Loucy (cell line): Measurements from ENCODE around the gene BANP.
"Not testable (repeated sequence)": the region's sequence is repeated elsewhere in the genome, so short reads cannot be mapped to it uniquely, and the experiment has no call there.

ENCODE experiments used
- H2AFZ ChIP-seq: fragments of 200-600 bp; sonication (generic); 2 replicates; pipeline ENCODE4 v1.6.0; 2016; ENCODE audit warnings: antibody characterized with exemption, mild to moderate bottlenecking, low read length, moderate library complexity
- H3F3A ChIP-seq: fragments of 200-600 bp; 2 replicates; pipeline ENCODE4 v1.6.0; 2016; ENCODE audit warnings: antibody characterized with exemption, low read depth, mild to moderate bottlenecking
- H3K27me3 ChIP-seq: fragments of 200-600 bp; sonication (generic); 2 replicates; pipeline ENCODE4 v1.6.1; 2014; ENCODE audit warnings: low read length, mild to moderate bottlenecking; ENCODE audit not compliant: insufficient read depth, poor library complexity, severe bottlenecking
- H3K36me3 ChIP-seq: fragments of 200-600 bp; sonication (generic); 2 replicates; pipeline ENCODE4 v1.6.1; 2016; ENCODE audit warnings: low read length; ENCODE audit not compliant: insufficient read depth
- H3K4me1 ChIP-seq: fragments of 200-600 bp; sonication (generic); 2 replicates; pipeline ENCODE4 v1.5.1; 2014; ENCODE audit warnings: low read length, mild to moderate bottlenecking; ENCODE audit not compliant: insufficient read depth, poor library complexity, severe bottlenecking
- H3K4me2 ChIP-seq: fragments of 200-600 bp; sonication (generic); 2 replicates; pipeline ENCODE4 v1.6.0; 2014; ENCODE audit warnings: antibody characterized with exemption, low read length, low read depth, mild to moderate bottlenecking; ENCODE audit not compliant: poor library complexity, severe bottlenecking
- H3K4me3 ChIP-seq: fragments of 200-600 bp; sonication (generic); 2 replicates; pipeline ENCODE4 v1.5.1; 2014; ENCODE audit warnings: low read length, mild to moderate bottlenecking, mixed read lengths; ENCODE audit not compliant: poor library complexity, severe bottlenecking
- H3K79me2 ChIP-seq: fragments of 200-600 bp; sonication (generic); 2 replicates; pipeline ENCODE4 v1.6.1; 2014; ENCODE audit warnings: low read length; ENCODE audit not compliant: insufficient read depth
- H3K9ac ChIP-seq: fragments of 200-600 bp; sonication (generic); 2 replicates; pipeline ENCODE4 v1.6.0; 2014; ENCODE audit warnings: mild to moderate bottlenecking, low read depth, low read length, moderate library complexity; ENCODE audit not compliant: poor library complexity, severe bottlenecking
- H3K9me2 ChIP-seq: fragments of 200-600 bp; sonication (generic); replicated peaks from 2 replicates; pipeline ENCODE4 v1.6.1; 2016; ENCODE audit warnings: low read depth, low read length, mixed read lengths
- H3K9me3 ChIP-seq: fragments of 200-600 bp; sonication (generic); 2 replicates; pipeline ENCODE4 v1.6.1; 2014; ENCODE audit warnings: mild to moderate bottlenecking, antibody characterized with exemption, low read length, low read depth; ENCODE audit not compliant: insufficient read depth
- H4K20me1 ChIP-seq: fragments of 200-600 bp; sonication (generic); 2 replicates; pipeline ENCODE4 v1.6.0; 2014; ENCODE audit warnings: antibody characterized with exemption, low read length, mild to moderate bottlenecking; ENCODE audit not compliant: insufficient read depth, poor library complexity, severe bottlenecking
- EZH2phosphoT487 ChIP-seq: fragments of 200-600 bp; IDR thresholded peaks from 2 replicates; pipeline ENCODE4 v1.6.1; 2018; ENCODE audit warnings: antibody characterized with exemption, mild to moderate bottlenecking, moderate library complexity, borderline replicate concordance
- TF ChIP-seq, protein P1 (sequence below): fragments of 200-600 bp; sonication (generic); conservative IDR thresholded peaks from 2 replicates; pipeline ENCODE4 v1.5.1; 2014; ENCODE audit warnings: mild to moderate bottlenecking, antibody characterized with exemption, low read length

Gene BANP

DNA sequence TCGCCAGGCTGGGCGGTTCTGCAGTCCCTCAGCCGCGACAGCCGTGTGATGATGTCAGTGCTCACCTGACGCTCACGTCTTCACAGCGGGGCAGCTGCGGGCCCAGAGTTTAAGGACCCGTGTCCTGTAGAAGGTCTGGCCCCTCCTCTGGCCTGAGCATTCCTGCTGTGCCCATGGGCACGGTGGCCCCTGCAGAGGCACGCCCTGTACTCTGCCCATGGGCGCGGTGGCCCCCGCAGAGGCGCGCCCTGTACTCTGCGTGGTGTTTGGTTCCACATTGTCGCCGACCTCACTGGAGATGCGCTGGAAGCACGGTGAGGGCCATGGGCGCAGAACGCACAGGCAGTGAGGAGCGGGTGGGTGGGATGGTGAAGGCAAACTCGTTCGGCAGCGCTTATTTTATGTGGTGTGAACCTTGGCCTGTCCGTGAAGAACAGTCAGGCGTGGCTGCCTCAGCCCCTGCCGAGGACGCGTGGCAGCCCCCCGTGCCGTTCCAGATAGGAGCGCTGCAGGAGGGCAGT is 122.0 kb downstream of the BANP start:
- Histone ChIP-seq H3K9me2 (no peaks in the 10 kb centered on the region), H3K4me3 (no peak overlapping the region), H3K4me1 (no peaks in the 10 kb centered on the region), H3F3A (no peaks in the 10 kb centered on the region), H3K36me3 (peaks cover 6% of the 10 kb centered on the region; the same call in 1 of the 2 replicates), H3K9me3 (no peaks in the 10 kb centered on the region), H3K9ac (no peak overlapping the region), H3K27me3 (no peaks in the 10 kb centered on the region), H3K79me2 (no peaks in the 10 kb centered on the region), H2AFZ (no peak overlapping the region), H3K4me2 (no peak overlapping the region), H4K20me1 (no peaks in the 10 kb centered on the region)
- no peak for TF ChIP-seq EZH2phosphoT487
- TF ChIP-seq, protein P1, sequence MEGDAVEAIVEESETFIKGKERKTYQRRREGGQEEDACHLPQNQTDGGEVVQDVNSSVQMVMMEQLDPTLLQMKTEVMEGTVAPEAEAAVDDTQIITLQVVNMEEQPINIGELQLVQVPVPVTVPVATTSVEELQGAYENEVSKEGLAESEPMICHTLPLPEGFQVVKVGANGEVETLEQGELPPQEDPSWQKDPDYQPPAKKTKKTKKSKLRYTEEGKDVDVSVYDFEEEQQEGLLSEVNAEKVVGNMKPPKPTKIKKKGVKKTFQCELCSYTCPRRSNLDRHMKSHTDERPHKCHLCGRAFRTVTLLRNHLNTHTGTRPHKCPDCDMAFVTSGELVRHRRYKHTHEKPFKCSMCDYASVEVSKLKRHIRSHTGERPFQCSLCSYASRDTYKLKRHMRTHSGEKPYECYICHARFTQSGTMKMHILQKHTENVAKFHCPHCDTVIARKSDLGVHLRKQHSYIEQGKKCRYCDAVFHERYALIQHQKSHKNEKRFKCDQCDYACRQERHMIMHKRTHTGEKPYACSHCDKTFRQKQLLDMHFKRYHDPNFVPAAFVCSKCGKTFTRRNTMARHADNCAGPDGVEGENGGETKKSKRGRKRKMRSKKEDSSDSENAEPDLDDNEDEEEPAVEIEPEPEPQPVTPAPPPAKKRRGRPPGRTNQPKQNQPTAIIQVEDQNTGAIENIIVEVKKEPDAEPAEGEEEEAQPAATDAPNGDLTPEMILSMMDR = no peak

DNA sequence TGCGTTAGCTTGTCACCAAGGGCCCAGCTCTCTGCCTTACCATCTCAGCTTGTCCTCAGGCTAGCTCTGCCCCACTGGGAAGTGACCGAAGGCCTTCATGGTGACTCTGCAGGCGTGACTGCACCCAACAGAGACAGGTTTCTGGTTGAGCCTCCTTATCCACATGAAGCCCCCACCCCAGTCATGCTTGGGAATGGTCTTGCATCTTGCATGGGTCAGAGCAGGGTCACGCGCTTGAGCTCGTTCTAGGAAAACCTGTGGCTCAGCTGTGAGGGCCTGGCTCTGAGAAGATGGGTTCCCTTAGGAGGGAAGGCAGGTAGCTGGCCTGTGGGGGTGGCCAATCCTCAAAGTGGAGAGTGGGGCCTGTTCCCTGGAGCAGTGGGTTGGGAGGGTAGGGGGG is 122.8 kb downstream of the BANP start:
- Histone ChIP-seq H4K20me1 (no peaks in the 10 kb centered on the region), H3K79me2 (no peaks in the 10 kb centered on the region), H3K4me1 (no peaks in the 10 kb centered on the region), H2AFZ (no peak overlapping the region), H3K36me3 (peaks cover 6% of the 10 kb centered on the region; the same call in 1 of the 2 replicates), H3K4me3 (no peak overlapping the region), H3K9me2 (no peaks in the 10 kb centered on the region), H3K9ac (no peak overlapping the region), H3K27me3 (no peaks in the 10 kb centered on the region), H3F3A (no peaks in the 10 kb centered on the region), H3K9me3 (no peaks in the 10 kb centered on the region), H3K4me2 (no peak overlapping the region)
- TF ChIP-seq, protein P1 = no peak
- TF ChIP-seq EZH2phosphoT487 = no peak

DNA sequence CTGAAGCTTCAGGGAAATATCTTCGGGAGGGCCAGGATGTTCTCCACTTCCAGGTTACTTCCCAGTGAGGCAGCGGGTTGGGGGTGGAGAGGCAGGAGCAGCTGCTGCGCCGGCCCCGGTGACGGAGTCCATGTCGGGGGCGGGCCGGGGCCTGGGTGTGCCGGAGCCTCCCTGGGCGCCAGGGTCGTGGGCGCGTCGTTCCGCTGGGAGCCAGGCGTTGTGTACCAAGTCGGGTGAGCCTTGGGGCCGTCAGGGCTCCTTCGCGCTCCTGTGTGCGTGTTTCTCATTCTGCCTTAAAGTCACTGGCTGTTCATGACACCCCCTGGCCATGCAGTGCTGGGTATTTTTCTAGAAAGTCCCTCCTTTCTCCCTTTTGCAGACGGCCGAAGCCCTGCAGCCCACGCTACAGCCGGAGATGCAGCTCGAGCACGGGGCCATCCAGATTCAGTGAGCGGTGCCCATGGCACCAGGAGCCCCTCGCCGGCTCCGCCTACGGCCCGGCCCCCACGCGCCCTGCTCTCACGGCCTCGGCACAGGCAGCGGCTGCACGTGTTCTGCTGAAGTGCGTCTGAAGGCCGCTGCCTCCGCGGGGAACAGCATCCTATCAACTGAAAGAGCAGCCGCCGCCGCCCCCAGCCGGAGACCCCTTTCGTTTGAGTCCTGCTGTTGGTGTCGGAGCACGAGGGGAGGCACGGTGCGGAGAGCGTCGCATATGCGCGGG is 125.1 kb downstream of the BANP start:
- H3K4me3 ChIP-seq = no peak overlapping the region
- no peaks in the 10 kb centered on the region for H3K9me2 ChIP-seq
- H3K4me2 ChIP-seq = no peak overlapping the region
- H3K79me2 ChIP-seq = no peaks in the 10 kb centered on the region
- H3K27me3 ChIP-seq = no peaks in the 10 kb centered on the region
- no peaks in the 10 kb centered on the region for H3K36me3 ChIP-seq
- no peak for TF ChIP-seq EZH2phosphoT487
- TF ChIP-seq, protein P1 = no peak
- H3K9me3 ChIP-seq = no peaks in the 10 kb centered on the region
- H3F3A ChIP-seq = no peaks in the 10 kb centered on the region
- no peaks in the 10 kb centered on the region for H3K4me1 ChIP-seq
- H2AFZ ChIP-seq = no peak overlapping the region
- no peaks in the 10 kb centered on the region for H4K20me1 ChIP-seq
- H3K9ac ChIP-seq = no peak overlapping the region

DNA sequence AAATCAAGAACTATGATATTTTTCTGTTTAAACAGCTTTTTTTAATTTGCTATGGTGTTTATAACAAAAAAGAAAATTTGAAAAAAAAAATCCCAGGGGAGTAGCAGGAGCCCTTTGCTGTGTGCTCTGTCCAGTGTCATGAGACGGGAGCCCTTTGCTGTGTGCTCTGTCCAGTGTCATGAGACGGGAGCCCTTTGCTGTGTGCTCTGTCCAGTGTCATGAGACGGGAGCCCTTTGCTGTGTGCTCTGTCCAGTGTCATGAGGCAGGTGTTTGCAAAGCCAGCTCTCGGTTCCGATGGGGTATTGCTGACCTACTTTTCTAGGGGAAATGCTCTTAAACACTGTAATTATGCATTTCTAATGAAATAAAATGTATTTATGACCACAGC is 125.7 kb downstream of the BANP start:
- not testable (repeated sequence) for H3K79me2 ChIP-seq, H3K9me2 ChIP-seq, H3K4me1 ChIP-seq, H3K9ac ChIP-seq, H3K36me3 ChIP-seq, H3F3A ChIP-seq, H4K20me1 ChIP-seq, H3K4me3 ChIP-seq, H3K9me3 ChIP-seq, H3K4me2 ChIP-seq, H2AFZ ChIP-seq, H3K27me3 ChIP-seq
